ENCODE results near the gene CYP2W1. TPM values are rescaled to one million over a fixed set of nuclear protein-coding genes. Genes with fewer than 3 reads are reported as not detected.
"Not testable (repeated sequence)": the region's sequence is repeated elsewhere in the genome, so short reads cannot be mapped to it uniquely, and the experiment has no call there.

Gene CYP2W1
- total RNA-seq, 1 donor from 2014 or later: not detected

DNA sequence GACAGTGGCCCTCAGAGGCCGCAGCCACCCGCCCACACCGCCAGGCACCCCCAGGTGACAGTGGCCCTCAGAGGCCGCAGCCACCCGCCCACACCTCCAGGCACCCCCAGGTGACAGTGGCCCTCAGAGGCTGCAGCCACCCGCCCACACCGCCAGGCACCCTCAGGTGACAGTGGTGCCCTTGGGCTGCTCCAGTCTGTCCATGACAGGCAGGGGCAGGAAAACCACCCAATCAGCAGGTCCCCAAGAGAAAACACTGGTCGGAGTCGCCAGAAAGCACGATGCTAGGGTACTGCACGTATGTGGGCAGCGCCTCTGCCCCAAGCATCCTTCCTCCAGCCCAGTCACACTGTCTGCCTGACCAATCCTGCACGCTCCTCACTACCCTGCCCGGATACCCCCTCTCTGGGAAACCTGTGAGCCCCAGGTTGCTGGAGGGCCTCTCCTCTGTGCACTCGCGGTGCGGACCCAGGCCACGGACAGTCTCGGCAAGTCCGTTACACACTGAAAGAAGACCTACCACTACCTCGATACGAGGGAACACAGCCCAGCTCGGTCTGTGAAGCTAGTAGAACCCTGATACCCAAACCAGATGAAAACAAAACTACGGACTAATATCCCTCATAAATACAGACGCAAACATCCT is 49.7 kb downstream of the CYP2W1 start:
- FAIRE-seq: no peak
- Mint-ChIP-seq H3K27me3 (ENCODE audit: low read depth, unreplicated experiment) (no peaks in the 10 kb centered on the region), H3K4me1 (ENCODE audit: low read depth, unreplicated experiment) (peaks cover 8% of the 10 kb centered on the region), H3K9me3 (ENCODE audit: unreplicated experiment) (peaks cover 7% of the 10 kb centered on the region), H3K36me3 (ENCODE audit: low read depth, unreplicated experiment) (peaks cover 15% of the 10 kb centered on the region), H3K27ac (ENCODE audit: unreplicated experiment) (no peak overlapping the region), H3K4me3 (ENCODE audit: unreplicated experiment) (no peak overlapping the region)
- H3K9ac ChIP-seq (ENCODE audit: low read length): no peak overlapping the region
- H3K4me2 ChIP-seq (ENCODE audit: low read length): no peak overlapping the region
- H3K27me3 ChIP-seq (ENCODE audit: insufficient read depth, low read length): no peaks in the 10 kb centered on the region
- H3K4me3 ChIP-seq (ENCODE audit: insufficient read depth, low read depth, low read length): no peak overlapping the region
- DNase-seq (ENCODE audit: low read depth): no peak
- no peaks in the 10 kb centered on the region for H3K9me3 ChIP-seq (ENCODE audit: insufficient read depth, low read depth, low read length)
- H3K27ac ChIP-seq (ENCODE audit: low read depth, low read length): no peak overlapping the region
- peaks cover 19% of the 10 kb centered on the region for H4K20me1 ChIP-seq (ENCODE audit: insufficient read depth, low read length)
- no peaks in the 10 kb centered on the region for H3K36me3 ChIP-seq (ENCODE audit: insufficient read depth, low read length)
- peaks cover 10% of the 10 kb centered on the region for H3K4me1 ChIP-seq (ENCODE audit: insufficient read depth, low read length)
- peaks cover 4% of the 10 kb centered on the region for H3K79me2 ChIP-seq (ENCODE audit: insufficient read depth, low read length)
- no peak overlapping the region for H2AFZ ChIP-seq (ENCODE audit: low read depth, low read length)
- no peak for TF ChIP-seq EZH2 (IDR thresholded peaks at IDR 0.05; ENCODE audit: insufficient read depth, low read length)
- TF ChIP-seq CTCF (IDR thresholded peaks at IDR 0.05; ENCODE audit: insufficient read depth, low read depth, low read length): no peak

DNA sequence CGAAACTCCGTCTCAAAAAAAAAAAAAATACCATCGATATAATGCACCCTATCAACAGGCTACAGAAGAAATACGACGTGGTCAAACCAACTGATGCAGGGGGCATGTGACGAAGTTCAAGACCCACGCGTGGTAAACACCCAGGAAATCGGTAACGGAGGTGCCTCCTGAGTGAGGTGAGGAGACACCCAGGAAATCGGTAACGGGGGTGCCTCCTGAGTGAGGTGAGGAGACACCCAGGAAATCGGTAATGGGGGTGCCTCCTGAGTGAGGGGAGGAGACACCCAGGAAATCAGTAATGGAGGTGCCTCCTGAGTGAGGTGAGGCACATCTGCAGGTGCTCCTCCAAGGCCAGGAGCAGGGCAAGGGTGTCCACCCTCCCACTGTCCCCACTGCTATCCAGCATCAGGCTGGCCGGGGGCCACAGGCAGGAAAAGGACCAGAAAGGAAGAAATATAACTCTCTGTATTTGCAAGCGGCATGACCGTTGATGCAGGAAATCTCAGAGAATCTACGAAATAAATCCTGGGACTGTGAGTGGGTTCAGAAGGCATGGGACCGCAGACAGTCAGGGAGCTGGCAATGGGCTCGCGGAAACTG is 50.7 kb downstream of the CYP2W1 start:
- peaks cover 7% of the 10 kb centered on the region for H3K4me1 ChIP-seq (ENCODE audit: insufficient read depth, low read length)
- no peak overlapping the region for H3K27ac ChIP-seq (ENCODE audit: low read depth, low read length)
- H3K27me3 ChIP-seq (ENCODE audit: insufficient read depth, low read length): no peaks in the 10 kb centered on the region
- FAIRE-seq: no peak
- no peak for TF ChIP-seq EZH2 (IDR thresholded peaks at IDR 0.05; ENCODE audit: insufficient read depth, low read length)
- no peak for TF ChIP-seq CTCF (IDR thresholded peaks at IDR 0.05; ENCODE audit: insufficient read depth, low read depth, low read length)
- no peak overlapping the region for H3K4me2 ChIP-seq (ENCODE audit: low read length)
- H3K27ac Mint-ChIP-seq (ENCODE audit: unreplicated experiment): no peak overlapping the region
- H2AFZ ChIP-seq (ENCODE audit: low read depth, low read length): no peak overlapping the region
- H3K4me3 Mint-ChIP-seq (ENCODE audit: unreplicated experiment): no peak overlapping the region
- H3K4me3 ChIP-seq (ENCODE audit: insufficient read depth, low read depth, low read length): no peak overlapping the region
- H3K4me1 Mint-ChIP-seq (ENCODE audit: low read depth, unreplicated experiment): peaks cover 8% of the 10 kb centered on the region
- peaks cover 7% of the 10 kb centered on the region for H3K9me3 Mint-ChIP-seq (ENCODE audit: unreplicated experiment)
- no peaks in the 10 kb centered on the region for H3K36me3 ChIP-seq (ENCODE audit: insufficient read depth, low read length)
- H3K9me3 ChIP-seq (ENCODE audit: insufficient read depth, low read depth, low read length): no peaks in the 10 kb centered on the region
- H3K9ac ChIP-seq (ENCODE audit: low read length): no peak overlapping the region
- peaks cover 18% of the 10 kb centered on the region for H4K20me1 ChIP-seq (ENCODE audit: insufficient read depth, low read length)
- H3K79me2 ChIP-seq (ENCODE audit: insufficient read depth, low read length): no peaks in the 10 kb centered on the region
- H3K27me3 Mint-ChIP-seq (ENCODE audit: low read depth, unreplicated experiment): no peaks in the 10 kb centered on the region
- DNase-seq (ENCODE audit: low read depth): no peak
- H3K36me3 Mint-ChIP-seq (ENCODE audit: low read depth, unreplicated experiment): peaks cover 15% of the 10 kb centered on the region

- H3K27me3 ChIP-seq (ENCODE audit: insufficient read depth, low read length): not testable (repeated sequence)
Observed at GRCh38 chr7:1034769-1035168, 51.8 kb downstream of the CYP2W1 start.

DNA sequence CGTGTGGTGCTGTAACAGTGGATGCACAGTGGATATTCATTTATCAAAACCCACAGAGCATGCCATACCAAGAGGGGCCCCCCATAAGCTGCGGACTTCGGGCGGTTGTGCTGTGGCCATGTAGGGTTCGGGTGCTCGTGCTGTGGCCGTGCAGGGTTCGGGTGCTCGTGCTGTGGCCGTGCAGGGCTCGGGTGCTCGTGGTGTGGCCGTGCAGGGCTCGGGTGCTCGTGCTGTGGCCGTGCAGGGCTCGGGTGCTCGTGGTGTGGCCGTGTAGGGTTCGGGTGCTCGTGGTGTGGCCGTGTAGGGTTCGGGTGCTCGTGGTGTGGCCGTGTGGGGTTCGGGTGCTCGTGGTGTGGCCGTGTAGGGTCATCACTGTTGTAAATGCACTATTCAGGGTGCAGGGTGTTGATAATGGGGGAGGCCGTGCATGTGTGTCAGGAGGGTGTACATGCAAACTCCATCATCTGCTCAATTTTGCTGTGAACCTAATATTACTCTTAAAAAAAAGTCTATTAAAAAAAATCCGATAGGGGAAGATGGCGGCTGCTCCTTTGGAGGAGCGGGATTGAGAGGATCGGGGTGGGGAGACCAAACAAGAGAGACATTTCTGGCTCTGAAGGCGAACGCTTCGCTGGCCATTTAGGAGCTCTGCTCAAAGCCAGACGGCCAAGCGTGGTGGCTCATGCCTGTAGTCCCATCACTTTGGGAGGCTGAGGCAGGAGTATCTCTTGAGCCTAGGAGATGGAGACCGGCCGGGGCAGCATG is 53.4 kb downstream of the CYP2W1 start:
- not testable (repeated sequence) for H3K4me1 ChIP-seq (ENCODE audit: insufficient read depth, low read length); H3K9ac ChIP-seq (ENCODE audit: low read length); H3K27me3 ChIP-seq (ENCODE audit: insufficient read depth, low read length); H3K4me1 Mint-ChIP-seq (ENCODE audit: low read depth, unreplicated experiment); H3K27me3 Mint-ChIP-seq (ENCODE audit: low read depth, unreplicated experiment); DNase-seq (ENCODE audit: low read depth); H3K4me2 ChIP-seq (ENCODE audit: low read length); H3K27ac ChIP-seq (ENCODE audit: low read depth, low read length); H3K9me3 ChIP-seq (ENCODE audit: insufficient read depth, low read depth, low read length); H3K79me2 ChIP-seq (ENCODE audit: insufficient read depth, low read length); H3K27ac Mint-ChIP-seq (ENCODE audit: unreplicated experiment); H3K4me3 Mint-ChIP-seq (ENCODE audit: unreplicated experiment); H3K4me3 ChIP-seq (ENCODE audit: insufficient read depth, low read depth, low read length); H3K36me3 ChIP-seq (ENCODE audit: insufficient read depth, low read length); H2AFZ ChIP-seq (ENCODE audit: low read depth, low read length)
- peaks cover 15% of the 10 kb centered on the region for H3K36me3 Mint-ChIP-seq (ENCODE audit: low read depth, unreplicated experiment)
- peaks cover 12% of the 10 kb centered on the region for H3K9me3 Mint-ChIP-seq (ENCODE audit: unreplicated experiment)
- FAIRE-seq: peak; percentile 39
- peaks cover 29% of the 10 kb centered on the region for H4K20me1 ChIP-seq (ENCODE audit: insufficient read depth, low read length)

More at GRCh38 chr7:1034769-1035168, 51.8 kb downstream of the CYP2W1 start:
- not testable (repeated sequence) for H3K4me3 ChIP-seq (ENCODE audit: insufficient read depth, low read depth, low read length); H3K27me3 Mint-ChIP-seq (ENCODE audit: low read depth, unreplicated experiment); H3K4me1 ChIP-seq (ENCODE audit: insufficient read depth, low read length); FAIRE-seq; H2AFZ ChIP-seq (ENCODE audit: low read depth, low read length); H3K9ac ChIP-seq (ENCODE audit: low read length); DNase-seq (ENCODE audit: low read depth); H3K9me3 ChIP-seq (ENCODE audit: insufficient read depth, low read depth, low read length); H3K9me3 Mint-ChIP-seq (ENCODE audit: unreplicated experiment); H3K4me2 ChIP-seq (ENCODE audit: low read length); H3K79me2 ChIP-seq (ENCODE audit: insufficient read depth, low read length); H3K4me3 Mint-ChIP-seq (ENCODE audit: unreplicated experiment); H3K4me1 Mint-ChIP-seq (ENCODE audit: low read depth, unreplicated experiment); H3K36me3 ChIP-seq (ENCODE audit: insufficient read depth, low read length); H3K27ac ChIP-seq (ENCODE audit: low read depth, low read length); H3K27ac Mint-ChIP-seq (ENCODE audit: unreplicated experiment)
- peaks cover 18% of the 10 kb centered on the region for H4K20me1 ChIP-seq (ENCODE audit: insufficient read depth, low read length)
- H3K36me3 Mint-ChIP-seq (ENCODE audit: low read depth, unreplicated experiment): peaks cover 15% of the 10 kb centered on the region
